CD4-positive, CD25-positive, alpha-beta regulatory T cell (primary cell): ENCODE results near the gene OLIG1. TPM values are rescaled to one million over a fixed set of nuclear protein-coding genes. Genes with fewer than 3 reads are reported as not detected.
A peak's percentile ranks its signal among the peaks of the same experiment; 100 is the strongest.

ENCODE experiments used
- ATAC-seq, 2 donors: fragments of 150-1000 bp; cut with Tn5 transposase; one replicate each; pipeline ENCODE4 v1.10.0; 2021; ENCODE audit warnings: low read depth in 2 of 2, moderate number of reproducible peaks in 2 of 2, moderate library complexity in 1 of 2
- DNase-seq, 3 donors: peaks; one replicate each; pipeline versions ENCODE4 v3.0.0 to v3.0.0-alpha.2; 2012 to 2022; ENCODE audit warnings: mixed read lengths in 1 of 3
- H3K27ac ChIP-seq: one replicate; pipeline ENCODE4 v1.7.0; 2013; ENCODE audit warnings: mild to moderate bottlenecking, low read length; ENCODE audit not compliant: insufficient read depth, poor library complexity, severe bottlenecking
- H3K27me3 ChIP-seq: one replicate; pipeline ENCODE4 v1.7.0; 2013; ENCODE audit warnings: low read length; ENCODE audit not compliant: control insufficient read depth, insufficient read depth
- H3K36me3 ChIP-seq: one replicate; pipeline ENCODE4 v1.7.0; 2013; ENCODE audit warnings: mild to moderate bottlenecking, low read length, moderate library complexity; ENCODE audit not compliant: control insufficient read depth, insufficient read depth
- H3K4me1 ChIP-seq: 2 replicates; pipeline ENCODE4 v1.7.0; 2013; ENCODE audit warnings: mild to moderate bottlenecking, low read length; ENCODE audit not compliant: insufficient read depth, control insufficient read depth, poor library complexity, severe bottlenecking
- H3K4me3 ChIP-seq: one replicate; pipeline ENCODE4 v1.7.0; 2013; ENCODE audit warnings: low read depth, mild to moderate bottlenecking, low read length, moderate library complexity
- H3K9me3 ChIP-seq, 2 experiments: 1 replicate in 1 of 2; 2 replicates in 1 of 2; pipeline ENCODE4 v1.7.0; 2013; ENCODE audit warnings: low read length in 2 of 2, mild to moderate bottlenecking in 1 of 2, moderate library complexity in 1 of 2; ENCODE audit not compliant: control insufficient read depth in 2 of 2
- H3K27ac Mint-ChIP-seq, 3 donors: one replicate each; pipeline ENCODE4 v1.8.0; 2020 to 2022; ENCODE audit warnings: mild to moderate bottlenecking in 3 of 3, mixed read lengths in 3 of 3, moderate library complexity in 2 of 3
- H3K27me3 Mint-ChIP-seq: one replicate; pipeline ENCODE4 v1.8.0; 2022; ENCODE audit warnings: mild to moderate bottlenecking, mixed read lengths
- H3K36me3 Mint-ChIP-seq: one replicate; pipeline ENCODE4 v1.8.0; 2020; ENCODE audit warnings: mixed read lengths
- H3K4me1 Mint-ChIP-seq, 4 donors: one replicate each; pipeline ENCODE4 v1.8.0; 2020 to 2022; ENCODE audit warnings: mixed read lengths in 4 of 4, mild to moderate bottlenecking in 1 of 4
- H3K4me3 Mint-ChIP-seq, 4 donors: one replicate each; pipeline ENCODE4 v1.8.0; 2020 to 2022; ENCODE audit warnings: mild to moderate bottlenecking in 4 of 4, mixed read lengths in 4 of 4, moderate library complexity in 3 of 4
- H3K9me3 Mint-ChIP-seq, 7 donors: one replicate each; pipeline ENCODE4 v1.8.0; 2020 to 2022; ENCODE audit warnings: mixed read lengths in 7 of 7, mild to moderate bottlenecking in 3 of 7, moderate library complexity in 2 of 7
- polyA plus RNA-seq, 4 donors: library from polyadenylated mRNA; unstranded; fragments of 300-500 nt; fragmentation: Illumina TruSeq; gene quantifications; one replicate each; pipeline ENCODE4 v1.2.3, GENCODE V29; 2021
- total RNA-seq: library from RNA; stranded (reverse); gene quantifications from one replicate; pipeline ENCODE4 v1.2.3, GENCODE V29; 2022

Gene OLIG1
- total and polyA plus RNA-seq, 5 donors from 2014 or later: not detected

- no peaks in the 10 kb centered on the region for H3K36me3 Mint-ChIP-seq
- no peaks in the 10 kb centered on the region for H3K9me3 ChIP-seq
- H3K9me3 Mint-ChIP-seq: no peaks in the 10 kb centered on the region
- H3K27ac Mint-ChIP-seq: peak overlapping the region in 1 of 3 donors; percentile 74
- DNase-seq (no peak), ATAC-seq (no peak)
- H3K4me1 Mint-ChIP-seq: peaks cover 0 to 26% (median 7%) of the 10 kb centered on the region in 4 donors
- H3K4me3 ChIP-seq: peak overlapping the region; percentile 41
- H3K27ac ChIP-seq: no peak overlapping the region
- H3K4me1 ChIP-seq: peaks cover 12% of the 10 kb centered on the region
- peak overlapping the region in 1 of 4 donors; percentile 76 for H3K4me3 Mint-ChIP-seq
- H3K36me3 ChIP-seq: no peaks in the 10 kb centered on the region
- peaks cover 8% of the 10 kb centered on the region for H3K27me3 ChIP-seq
- peaks cover 24% of the 10 kb centered on the region for H3K27me3 Mint-ChIP-seq
Observed at GRCh38 chr21:33115631-33116510, 45.9 kb downstream of the OLIG1 start.

GRCh38 chr21:33116676-33117075, 46.7 kb downstream of the OLIG1 start:
- H3K9me3 ChIP-seq: no peaks in the 10 kb centered on the region
- no peaks in the 10 kb centered on the region for H3K36me3 ChIP-seq
- DNase-seq: no peak
- H3K9me3 Mint-ChIP-seq: no peaks in the 10 kb centered on the region
- no peak overlapping the region for H3K27ac ChIP-seq
- H3K4me1 ChIP-seq: peaks cover 12% of the 10 kb centered on the region
- H3K27me3 ChIP-seq: peaks cover 2% of the 10 kb centered on the region
- H3K36me3 Mint-ChIP-seq: no peaks in the 10 kb centered on the region
- H3K27ac Mint-ChIP-seq: peak overlapping the region in 1 of 3 donors; percentile 74
- H3K4me1 Mint-ChIP-seq: peaks cover 0 to 26% (median 7%) of the 10 kb centered on the region in 4 donors
- peak overlapping the region in 2 of 4 donors; percentile 36 to 76 for H3K4me3 Mint-ChIP-seq
- peak overlapping the region; percentile 41 for H3K4me3 ChIP-seq
- no peak for ATAC-seq
- peaks cover 23% of the 10 kb centered on the region for H3K27me3 Mint-ChIP-seq

DNA sequence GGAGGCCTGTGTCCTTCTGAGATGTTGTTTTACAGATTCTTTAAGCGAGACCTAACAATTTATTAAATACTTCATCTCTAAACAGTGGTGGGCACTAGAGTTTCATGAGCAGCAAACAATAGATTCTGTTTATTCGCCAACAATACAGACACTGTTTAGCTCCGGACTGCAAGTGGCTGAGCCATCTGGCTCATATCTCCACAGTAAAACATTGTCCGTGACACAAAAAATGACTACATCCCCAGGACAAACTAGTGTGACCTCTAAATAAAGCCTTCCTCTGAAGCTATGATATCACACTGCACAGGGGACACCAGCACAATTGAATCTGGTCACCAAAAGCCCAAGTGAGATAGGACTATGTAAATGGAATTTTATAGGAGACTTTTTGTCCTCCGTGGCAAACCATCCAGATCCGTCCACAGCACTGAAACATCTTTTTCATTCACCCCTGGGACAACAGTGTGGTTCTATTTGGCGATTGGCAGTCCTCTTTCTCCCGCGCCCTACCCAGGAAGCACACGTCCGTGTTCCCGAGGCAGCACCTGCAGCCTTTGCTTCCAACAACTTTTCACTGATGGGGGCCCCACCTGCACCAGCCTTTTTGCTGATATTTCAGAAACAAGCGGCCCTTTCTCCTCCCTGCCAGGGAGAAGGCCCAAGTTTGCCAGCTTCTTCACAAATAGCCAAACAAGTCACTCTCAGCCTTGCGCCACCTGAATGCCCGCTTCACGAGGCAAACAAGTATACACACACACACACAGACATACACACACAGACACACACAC, 47.4 kb downstream of the OLIG1 start:
- no peak overlapping the region for H3K27ac Mint-ChIP-seq
- no peak for ATAC-seq
- H3K9me3 Mint-ChIP-seq: no peaks in the 10 kb centered on the region

More for the DNA sequence above, 47.4 kb downstream of the OLIG1 start:
- H3K36me3 Mint-ChIP-seq: no peaks in the 10 kb centered on the region
- H3K4me3 ChIP-seq: no peak overlapping the region
- no peak overlapping the region for H3K27ac ChIP-seq
- H3K27me3 Mint-ChIP-seq: peaks cover 20% of the 10 kb centered on the region
- H3K4me1 Mint-ChIP-seq: peaks cover 0 to 26% (median 7%) of the 10 kb centered on the region in 4 donors
- no peaks in the 10 kb centered on the region for H3K36me3 ChIP-seq
- peaks cover 2% of the 10 kb centered on the region for H3K27me3 ChIP-seq
- no peak for DNase-seq
- peak overlapping the region in 1 of 4 donors; percentile 76 for H3K4me3 Mint-ChIP-seq
- H3K9me3 ChIP-seq: no peaks in the 10 kb centered on the region
- peaks cover 12% of the 10 kb centered on the region for H3K4me1 ChIP-seq

Other genes with a start within 250 kb of the OLIG1 start
- not detected for gene OLIG2, start 44.2 kb upstream of the OLIG1 start, total RNA-seq
- gene OLIG2, start 44.2 kb upstream of the OLIG1 start, polyA plus RNA-seq: not detected
- gene IFNAR2, start 159.8 kb downstream of the OLIG1 start, total RNA-seq: 56.9 TPM
- 100 to 1,000 TPM; 110 to 121 (median 111) TPM for gene IFNAR2, start 159.8 kb downstream of the OLIG1 start, polyA plus RNA-seq
- gene IL10RB, start 196.2 kb downstream of the OLIG1 start, total RNA-seq: 30.9 TPM
- gene IL10RB, start 196.2 kb downstream of the OLIG1 start, polyA plus RNA-seq: 100 to 1,000 TPM in 1 of 4 donors, 10 to 100 TPM in 3; 72.3 to 105 (median 84.9) TPM